GM10266 (cell line): ENCODE data around the gene PRPF40B.

Experiments used
- DNase-seq: peaks from one replicate; pipeline ENCODE4 v3.0.0; 2012; ENCODE audit errors: extremely low spot score
- TF ChIP-seq, protein P1 (sequence below): IDR thresholded peaks from 2 replicates; pipeline ENCODE4 v1.5.1; 2012; ENCODE audit warnings: mild to moderate bottlenecking, low read depth; ENCODE audit not compliant: control insufficient read depth, insufficient read depth; ENCODE audit errors: missing control alignments

Gene PRPF40B

DNA sequence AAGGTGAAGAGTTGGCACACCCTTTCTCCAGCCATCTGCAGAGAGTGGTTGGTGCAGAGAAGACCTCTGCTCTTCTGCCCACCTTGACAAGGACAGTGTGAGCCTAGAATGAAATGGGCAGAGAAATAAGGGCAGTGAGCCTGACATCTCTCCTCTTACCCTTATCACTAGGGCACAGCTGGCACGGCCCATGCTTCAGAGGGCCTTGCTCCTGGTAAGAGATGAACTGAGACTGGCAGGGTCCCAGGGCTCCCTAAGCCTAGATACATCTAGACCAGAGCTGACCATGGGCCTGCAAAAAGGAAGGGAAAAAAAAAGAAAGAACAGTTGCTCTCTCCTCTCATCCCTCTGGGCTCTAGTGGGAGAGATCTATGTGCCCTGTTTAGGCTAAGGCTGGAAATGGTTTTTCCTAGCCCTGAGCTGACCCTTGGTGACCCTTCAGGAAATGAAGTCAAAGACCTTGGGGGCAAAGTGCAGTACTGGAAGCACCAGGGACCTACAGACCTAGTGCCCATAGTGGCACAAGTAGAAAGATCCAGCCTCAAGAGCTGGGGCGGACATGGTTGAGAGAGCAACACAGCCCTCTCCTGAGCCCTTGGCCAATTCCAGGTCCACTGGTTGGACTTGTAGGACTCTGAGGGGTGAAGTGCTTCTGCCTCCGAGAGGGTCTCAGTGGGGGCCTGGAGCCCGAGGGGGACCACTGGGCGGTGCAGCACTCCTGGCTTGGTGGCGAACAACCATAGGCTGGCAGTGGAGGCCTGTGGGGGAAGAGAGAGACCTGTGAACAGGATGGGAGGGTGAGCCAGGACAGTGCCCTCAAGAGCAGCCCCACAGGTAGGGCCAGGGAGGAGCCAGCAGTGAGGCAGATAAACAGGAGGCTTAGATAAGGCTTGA lies 22.0 kb downstream of the PRPF40B start:
- no peak for DNase-seq
- TF ChIP-seq, protein P1, sequence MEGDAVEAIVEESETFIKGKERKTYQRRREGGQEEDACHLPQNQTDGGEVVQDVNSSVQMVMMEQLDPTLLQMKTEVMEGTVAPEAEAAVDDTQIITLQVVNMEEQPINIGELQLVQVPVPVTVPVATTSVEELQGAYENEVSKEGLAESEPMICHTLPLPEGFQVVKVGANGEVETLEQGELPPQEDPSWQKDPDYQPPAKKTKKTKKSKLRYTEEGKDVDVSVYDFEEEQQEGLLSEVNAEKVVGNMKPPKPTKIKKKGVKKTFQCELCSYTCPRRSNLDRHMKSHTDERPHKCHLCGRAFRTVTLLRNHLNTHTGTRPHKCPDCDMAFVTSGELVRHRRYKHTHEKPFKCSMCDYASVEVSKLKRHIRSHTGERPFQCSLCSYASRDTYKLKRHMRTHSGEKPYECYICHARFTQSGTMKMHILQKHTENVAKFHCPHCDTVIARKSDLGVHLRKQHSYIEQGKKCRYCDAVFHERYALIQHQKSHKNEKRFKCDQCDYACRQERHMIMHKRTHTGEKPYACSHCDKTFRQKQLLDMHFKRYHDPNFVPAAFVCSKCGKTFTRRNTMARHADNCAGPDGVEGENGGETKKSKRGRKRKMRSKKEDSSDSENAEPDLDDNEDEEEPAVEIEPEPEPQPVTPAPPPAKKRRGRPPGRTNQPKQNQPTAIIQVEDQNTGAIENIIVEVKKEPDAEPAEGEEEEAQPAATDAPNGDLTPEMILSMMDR: no peak

DNA sequence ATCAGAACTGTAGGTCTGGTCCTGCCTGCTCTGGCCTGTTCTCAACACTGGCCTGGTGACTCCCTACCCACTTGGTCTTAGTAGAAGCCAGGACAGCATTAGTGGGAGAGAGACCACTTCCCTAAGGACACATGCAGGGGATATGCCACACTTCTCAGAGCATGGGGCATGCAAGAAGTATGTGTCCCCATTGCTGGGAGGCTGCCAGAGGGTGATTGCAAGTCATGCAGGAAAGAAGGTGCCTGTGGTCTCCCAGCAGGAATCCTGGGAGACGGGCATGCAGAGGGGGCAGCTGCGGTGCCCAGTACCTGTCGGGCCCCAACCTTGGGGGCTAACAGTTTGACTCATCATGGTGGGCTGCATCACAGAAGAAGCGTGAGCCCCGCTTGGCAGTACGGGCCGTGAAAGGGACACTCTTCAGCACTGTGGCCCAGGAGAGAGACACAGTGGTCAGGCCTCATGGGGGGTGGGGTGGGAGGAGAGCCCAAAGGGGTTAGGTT lies 23.0 kb downstream of the PRPF40B start:
- DNase-seq: no peak
- TF ChIP-seq, protein P1: no peak

DNA sequence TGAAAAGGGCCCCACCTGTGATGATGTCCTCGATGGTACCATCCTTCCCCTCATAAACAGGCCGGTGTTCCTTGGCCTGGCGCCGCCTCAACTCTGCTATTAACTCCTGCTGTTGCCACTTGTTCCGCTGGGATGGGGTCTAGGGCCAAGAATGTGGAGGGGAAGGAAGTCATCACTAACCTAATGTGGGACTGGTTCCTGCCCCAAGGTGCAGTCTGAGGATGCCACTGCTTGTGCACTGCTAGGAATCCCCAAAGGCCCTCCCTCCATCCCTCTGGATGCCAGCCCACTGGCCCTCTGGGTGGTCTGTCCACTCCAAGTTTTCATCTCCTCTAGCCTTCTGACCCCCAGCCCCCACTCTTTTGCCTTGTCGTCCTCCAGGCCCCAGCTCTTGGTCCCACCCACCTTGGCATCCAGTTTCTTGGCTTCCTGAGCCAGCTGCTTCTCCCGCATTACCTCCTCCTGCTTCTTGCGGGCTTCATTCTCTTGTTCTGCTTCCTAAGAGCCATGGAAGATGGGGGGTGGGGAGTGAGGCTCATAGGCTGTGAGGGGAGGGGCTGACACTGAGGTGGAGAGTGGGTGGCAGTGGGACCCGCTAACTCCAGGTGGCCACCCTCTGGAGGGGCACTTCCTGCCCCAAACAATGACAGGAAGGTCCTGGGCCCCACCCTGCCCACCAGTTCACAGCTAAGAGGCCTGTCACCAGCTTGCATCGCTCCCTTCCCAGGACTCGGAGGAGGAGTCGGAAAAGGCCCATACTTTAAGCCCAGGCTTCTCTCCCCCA lies 23.7 kb downstream of the PRPF40B start:
- DNase-seq: no peak
- TF ChIP-seq, protein P1: no peak

DNA sequence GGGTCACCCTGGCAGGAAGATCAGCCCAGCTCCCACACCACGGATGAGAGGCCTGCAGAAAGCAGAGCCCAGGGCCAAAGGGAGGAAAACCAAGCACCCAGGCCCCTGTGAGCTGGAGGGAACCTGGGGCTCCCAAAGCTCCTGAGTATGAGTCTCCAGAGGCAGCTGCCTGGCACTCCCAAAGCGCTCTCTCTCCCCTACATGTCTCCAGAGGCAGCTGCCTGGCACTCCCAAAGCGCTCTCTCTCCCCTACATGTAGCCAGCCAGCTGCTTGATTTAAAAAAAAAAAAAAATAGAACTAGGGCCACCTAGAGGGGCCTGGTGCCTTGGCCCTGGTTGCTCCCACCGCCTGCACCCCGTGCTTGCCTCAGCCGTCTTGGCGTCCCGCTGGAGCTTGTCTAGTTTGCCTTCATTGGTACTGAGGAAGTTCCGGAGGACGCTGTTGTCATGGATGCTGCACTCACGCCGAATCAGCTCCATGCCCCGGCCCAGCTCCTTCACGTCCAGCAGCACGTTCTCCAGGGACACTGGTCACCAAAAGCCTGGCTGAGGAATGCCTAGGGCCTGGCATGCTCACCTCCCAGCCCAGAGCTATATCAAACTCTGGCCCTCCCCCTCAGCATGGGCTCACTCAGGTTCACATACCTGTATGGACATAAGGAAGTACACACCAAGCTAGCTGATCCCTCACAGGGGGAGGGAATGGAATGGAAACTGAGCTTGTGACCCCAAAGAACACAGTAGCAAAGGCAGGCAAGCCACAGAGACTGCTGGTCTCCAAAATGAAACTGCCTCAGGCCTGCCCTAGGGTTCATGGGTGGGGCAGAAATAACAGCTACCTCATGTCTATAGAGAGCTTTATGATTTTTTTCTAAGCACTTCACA lies 24.7 kb downstream of the PRPF40B start:
- TF ChIP-seq, protein P1: no peak
- DNase-seq: no peak

DNA sequence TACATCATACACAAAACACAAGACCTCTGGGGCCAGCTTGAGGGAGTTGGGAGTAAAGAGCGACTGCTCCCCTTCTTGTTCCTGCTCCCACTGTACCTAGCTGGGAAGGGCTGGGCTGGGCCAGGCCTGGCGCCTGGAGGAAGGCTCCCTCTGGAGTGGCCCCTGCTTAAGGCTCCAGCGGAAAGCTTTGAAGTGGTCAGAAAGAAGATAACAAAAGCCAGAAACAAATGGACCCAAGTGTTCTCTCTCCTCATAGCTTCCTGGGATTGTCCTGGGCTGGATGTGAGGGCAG lies 25.3 kb downstream of the PRPF40B start:
- no peak for DNase-seq
- TF ChIP-seq, protein P1: no peak

DNA sequence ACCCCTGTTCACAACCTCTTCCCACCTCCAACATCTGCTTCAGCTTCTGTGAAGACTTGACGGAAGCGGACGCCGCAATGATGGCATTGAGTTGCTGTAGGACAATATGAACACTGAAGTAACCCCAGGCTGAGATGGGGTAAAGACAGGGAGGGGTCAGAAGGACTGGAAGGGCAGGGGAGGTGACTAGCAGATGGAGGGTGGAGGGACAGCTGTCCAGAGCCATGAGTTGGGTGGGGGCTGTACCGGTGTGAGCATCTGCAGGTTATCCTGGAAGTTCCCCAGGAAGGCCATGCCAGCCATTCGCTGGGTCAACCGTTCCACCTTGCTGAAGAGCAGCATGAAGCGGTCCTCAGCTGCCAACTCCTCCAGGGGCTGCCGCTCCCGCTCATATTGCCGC lies 26.1 kb downstream of the PRPF40B start:
- DNase-seq: no peak

More for the DNA sequence above, 26.1 kb downstream of the PRPF40B start:
- TF ChIP-seq, protein P1: no peak
